ENCODE measurements around the gene IVNS1ABP.

- no peak for TF ChIP-seq FOXM1 (IDR thresholded peaks at IDR 0.05; ENCODE audit: borderline replicate concordance, low read depth)
- TF ChIP-seq MAX (IDR thresholded peaks at IDR 0.05), result no peak
- TF ChIP-seq EGR1 (IDR thresholded peaks at IDR 0.05), result no peak
- no peak for TF ChIP-seq CREB1 (IDR thresholded peaks at IDR 0.05; ENCODE audit: low read depth)
- TF ChIP-seq EP300 (IDR thresholded peaks at IDR 0.05; ENCODE audit: borderline replicate concordance), result no peak
These were observed 24.2 kb upstream of the IVNS1ABP start for GRCh38 chr1:185341196-185341781.

All from Ishikawa (cell line).